ENCODE measurements around the gene SPATA45.

SPATA45 gene

DNA sequence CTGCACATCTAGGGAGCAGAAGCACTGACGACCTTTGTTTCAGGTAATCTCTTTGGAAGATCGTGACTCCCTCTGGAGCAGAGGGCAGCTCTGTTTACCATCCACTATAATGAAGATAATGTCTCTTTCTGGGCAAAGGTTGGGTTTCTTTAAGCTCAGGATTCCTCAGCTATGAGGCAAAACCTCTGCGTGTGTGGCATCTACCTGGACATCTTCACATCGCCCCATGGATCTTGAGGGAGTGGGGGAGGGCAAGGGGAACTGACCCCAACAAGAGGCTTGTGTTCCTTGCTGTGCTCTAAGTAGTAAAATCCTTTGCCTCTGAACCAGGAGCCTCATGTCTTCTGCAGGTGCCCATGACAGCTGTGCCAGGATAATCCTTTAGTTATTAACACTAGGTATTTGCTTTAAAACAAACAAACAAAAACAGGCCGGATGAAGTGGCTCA lies 19.6 kb downstream of the SPATA45 start:
- DNase-seq, result no peak

GRCh38 chr1:212827171-212827776 lies 20.2 kb downstream of the SPATA45 start:
- no peak for DNase-seq

DNA sequence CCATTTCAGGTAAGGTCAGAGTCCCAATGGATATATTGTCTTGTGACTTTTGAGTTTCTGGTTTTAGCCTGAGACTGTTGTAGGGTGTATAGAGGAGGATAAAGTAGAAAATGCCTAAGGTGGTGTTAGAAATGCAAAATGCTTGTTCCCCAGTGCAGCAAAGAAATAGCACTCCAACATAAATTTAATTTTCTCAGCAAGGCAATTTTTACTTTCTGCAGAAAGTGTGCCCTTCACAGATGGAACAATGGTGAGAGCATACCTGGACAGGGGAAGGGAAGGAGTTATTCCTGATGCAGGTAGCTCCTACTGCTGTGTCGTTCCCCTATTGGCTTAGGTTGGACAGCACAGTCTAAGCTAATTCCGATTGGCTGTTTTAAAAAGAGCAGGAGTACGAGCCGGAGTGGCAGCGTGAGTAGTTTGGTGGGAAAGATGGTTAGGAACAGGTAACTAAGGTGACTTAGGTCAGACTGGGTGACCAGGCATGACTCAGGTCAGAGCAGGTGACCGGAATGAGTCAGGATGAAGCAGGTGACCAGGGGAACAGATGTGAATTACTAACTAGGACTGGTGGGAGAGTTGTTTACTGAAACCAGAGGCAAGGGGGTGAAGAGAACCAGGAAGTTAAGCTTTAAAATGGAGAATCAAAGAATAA lies 21.5 kb downstream of the SPATA45 start:
- DNase-seq, result no peak

DNA sequence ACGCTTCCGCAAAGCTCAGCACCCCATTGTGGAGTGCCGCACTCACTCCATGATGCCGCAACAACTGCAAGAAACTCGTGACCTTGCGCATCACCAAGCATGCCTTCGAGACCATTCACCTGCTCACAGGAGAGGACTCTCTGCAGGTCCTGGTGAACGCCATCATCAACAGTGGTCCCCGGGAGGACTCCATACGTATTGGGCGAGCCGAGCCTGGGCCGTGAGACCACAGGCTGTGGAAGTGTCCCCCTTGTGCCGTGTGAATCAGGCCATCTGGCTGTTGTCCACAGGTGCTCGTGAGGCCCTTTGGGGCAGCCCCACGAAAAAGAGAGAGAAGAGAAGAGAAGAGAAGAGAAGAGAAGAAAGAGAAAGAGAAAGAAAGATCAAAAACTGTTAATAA lies 23.2 kb downstream of the SPATA45 start:
- no peak for DNase-seq

DNA sequence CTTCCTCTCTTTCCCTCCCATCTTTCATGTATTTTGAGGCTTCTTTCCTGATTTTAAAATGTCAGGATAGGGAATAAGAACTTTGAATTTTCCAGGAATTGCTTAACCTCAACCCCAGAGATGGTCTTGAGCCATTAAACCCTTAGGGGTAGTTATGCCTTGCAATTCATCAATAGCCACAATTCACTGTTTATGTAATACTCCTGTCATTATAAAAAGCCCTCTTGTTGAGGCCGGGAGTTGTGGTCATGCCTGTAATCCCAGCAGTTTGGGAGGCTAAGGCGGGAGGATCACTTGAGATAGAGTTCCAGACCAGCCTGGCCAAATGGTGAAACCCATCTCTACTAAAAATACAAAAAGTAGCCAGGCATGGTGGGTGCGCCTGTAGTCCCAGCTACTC lies 24.5 kb downstream of the SPATA45 start:
- no peak for DNase-seq

DNA sequence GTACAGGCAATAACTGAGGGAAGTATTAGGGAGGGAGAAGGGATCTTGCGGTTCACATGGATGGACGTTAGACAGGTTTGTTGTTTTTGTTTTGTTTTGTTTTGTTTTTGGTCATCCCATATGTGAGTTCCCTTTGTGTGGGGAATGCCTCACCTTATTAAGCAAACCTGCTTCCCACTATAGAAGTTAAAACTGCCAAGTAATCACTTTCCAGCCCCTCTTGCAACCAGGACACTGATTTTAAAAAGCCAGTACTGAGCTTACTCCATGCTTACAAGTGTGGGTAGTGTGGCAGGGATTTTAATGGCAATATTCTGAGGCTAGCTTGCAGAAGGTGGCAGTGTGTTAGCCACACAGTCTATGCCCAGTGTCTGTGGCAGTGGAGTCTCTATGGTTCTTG lies 26.5 kb downstream of the SPATA45 start:
- DNase-seq, result no peak

- DNase-seq, result no peak
Observed at GRCh38 chr1:212819726-212820125, 27.7 kb downstream of the SPATA45 start.

DNA sequence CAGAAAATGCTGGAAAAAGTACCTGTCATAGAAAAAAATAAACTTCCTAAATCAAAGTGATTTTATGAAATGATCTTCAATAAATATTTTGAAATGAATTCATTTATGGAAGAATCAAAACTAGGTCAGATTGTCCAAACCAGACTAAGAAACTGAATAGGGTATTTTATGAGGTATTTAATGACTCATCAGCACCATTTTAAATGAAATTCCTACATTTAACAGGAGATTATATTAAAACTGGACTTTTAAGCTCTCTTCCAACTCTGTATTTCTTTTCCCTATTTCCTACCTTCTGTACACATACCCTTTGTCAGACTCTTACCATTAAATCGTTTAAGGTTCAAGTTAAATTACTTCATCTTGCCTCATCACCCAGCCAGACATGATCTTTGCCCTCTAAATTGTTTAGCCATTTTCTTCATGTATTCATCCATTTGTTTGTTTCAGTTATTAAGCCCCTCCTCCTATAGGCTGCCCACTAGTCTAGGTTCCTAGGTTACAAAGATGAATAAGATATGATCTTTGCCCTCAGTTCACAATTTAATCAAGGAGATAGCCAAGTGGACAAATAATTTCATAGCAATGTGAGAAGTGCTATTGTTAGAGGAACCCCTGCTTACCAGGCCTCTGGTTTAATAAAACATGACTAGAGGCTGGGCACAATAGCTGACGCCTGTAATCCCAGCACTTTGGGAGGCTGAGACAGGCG lies 30.7 kb downstream of the SPATA45 start:
- DNase-seq, result no peak

GRCh38 chr1:212814537-212815334 lies 32.7 kb downstream of the SPATA45 start:
- no peak for DNase-seq

GRCh38 chr1:212805767-212806166 lies 41.7 kb downstream of the SPATA45 start:
- DNase-seq, result no peak

DNA sequence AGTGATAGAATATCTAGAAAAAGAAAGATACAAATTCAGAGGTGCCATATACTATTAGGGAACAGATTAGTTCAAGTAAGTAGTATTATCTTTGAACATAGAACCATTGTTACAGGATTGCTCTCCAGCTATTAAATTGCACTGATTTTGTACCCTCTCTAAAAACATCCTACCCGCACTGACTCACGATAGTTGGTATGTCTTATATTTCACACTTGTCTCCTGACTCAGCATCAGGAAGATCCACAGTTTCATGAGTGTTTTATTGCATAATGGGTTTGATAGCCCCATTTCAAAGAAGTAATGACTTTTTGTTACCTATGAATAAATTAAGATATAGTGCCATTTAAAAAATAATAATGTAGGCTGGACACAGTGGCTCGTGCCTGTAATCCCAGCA lies 49.8 kb downstream of the SPATA45 start:
- no peak for DNase-seq

DNA sequence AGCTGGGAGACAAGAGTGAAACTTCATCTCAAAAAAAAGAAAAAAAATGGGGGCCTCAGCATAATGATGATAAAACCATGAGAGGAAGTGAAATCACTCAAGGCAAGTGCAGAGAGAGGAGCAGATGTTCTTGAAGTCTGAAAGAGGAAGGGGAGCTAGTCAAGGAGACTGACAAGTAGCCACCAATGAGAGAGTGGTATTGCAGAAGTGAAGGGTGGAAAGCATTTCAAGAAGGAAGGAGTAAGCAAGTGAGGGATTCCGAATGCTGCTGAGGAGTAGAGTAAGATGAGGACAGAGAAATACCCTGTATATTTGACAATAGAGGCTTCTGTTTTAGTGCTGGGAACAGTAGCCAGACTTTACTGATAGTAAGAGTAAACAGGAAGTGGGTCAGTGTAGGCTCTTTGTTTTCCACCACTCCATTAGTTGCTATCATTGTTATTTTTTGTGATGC lies 52.9 kb downstream of the SPATA45 start:
- no peak for DNase-seq

GRCh38 chr1:212792396-212792908 lies 55.0 kb downstream of the SPATA45 start:
- DNase-seq, result no peak

- DNase-seq, result peak; percentile 62
Observed at GRCh38 chr1:212791676-212792395, 55.6 kb downstream of the SPATA45 start, which contains the start of the genes NSL1 and TATDN3. Gene NSL1, minus strand, starts transcription at chr1:212791777. Its CDS starts 14 bp downstream, at chr1:212791763. Gene TATDN3, plus strand, starts transcription at chr1:212791894. Its CDS starts 28 bp downstream, at chr1:212791922.

GRCh38 chr1:212791261-212791675 lies 56.2 kb downstream of the SPATA45 start:
- DNase-seq, result no peak

DNA sequence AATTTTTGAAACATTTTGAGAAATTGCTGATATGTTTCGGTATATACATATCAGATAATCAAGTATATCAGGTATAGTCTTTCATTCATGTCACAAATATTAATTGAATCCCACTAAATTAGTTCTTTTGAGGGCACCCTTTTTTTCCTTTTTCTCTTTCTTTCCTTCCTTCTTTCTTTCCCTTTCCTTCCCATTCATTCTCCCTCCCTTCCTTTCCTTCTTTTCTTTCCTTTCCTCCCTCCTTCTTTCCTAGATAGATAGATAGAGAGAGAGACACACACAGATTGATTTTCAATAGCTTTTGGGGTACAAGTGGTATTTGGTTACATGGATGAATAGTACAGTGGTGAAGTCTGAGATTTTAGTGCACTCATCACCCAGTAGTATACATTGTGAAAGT lies 61.6 kb downstream of the SPATA45 start:
- DNase-seq, result no peak

GRCh38 chr1:212783976-212784375 lies 63.5 kb downstream of the SPATA45 start:
- DNase-seq, result no peak

GRCh38 chr1:212782422-212783154 lies 64.9 kb downstream of the SPATA45 start:
- DNase-seq, result no peak

- no peak for DNase-seq
Observed at GRCh38 chr1:212781225-212781624, 66.2 kb downstream of the SPATA45 start.

- no peak for DNase-seq
Observed at GRCh38 chr1:212780759-212781158, 66.7 kb downstream of the SPATA45 start.

All from activated gamma-delta T cell (primary cell).